Nephron progenitor cell (in vitro differentiated cells): Measurements from ENCODE around the gene BDH1.
A peak's percentile ranks its signal among the peaks of the same experiment; 100 is the strongest.

ENCODE experiments used
- DNase-seq: peaks from one replicate; pipeline ENCODE4 v3.0.0; 2021
- H3K27ac Mint-ChIP-seq: 2 replicates; pipeline ENCODE4 v1.8.0; 2021; ENCODE audit warnings: mild to moderate bottlenecking, moderate library complexity, mixed read lengths
- H3K27me3 Mint-ChIP-seq: 2 replicates; pipeline ENCODE4 v1.8.0; 2021; ENCODE audit warnings: mild to moderate bottlenecking, low read depth, mixed read lengths; ENCODE audit not compliant: poor library complexity
- H3K36me3 Mint-ChIP-seq: 2 replicates; pipeline ENCODE4 v1.8.0; 2021; ENCODE audit warnings: low read depth, mixed read lengths
- H3K4me1 Mint-ChIP-seq: 2 replicates; pipeline ENCODE4 v1.8.0; 2021; ENCODE audit warnings: mixed read lengths
- H3K4me3 Mint-ChIP-seq: 2 replicates; pipeline ENCODE4 v1.8.0; 2021; ENCODE audit warnings: mild to moderate bottlenecking, moderate library complexity, mixed read lengths
- H3K9me3 Mint-ChIP-seq: 2 replicates; pipeline ENCODE4 v1.8.0; 2021; ENCODE audit warnings: mild to moderate bottlenecking, moderate library complexity, mixed read lengths
- CTCF ChIP-seq: fragments of 200-600 bp; sonication (generic); IDR thresholded peaks from 2 replicates; pipeline ENCODE4 v1.5.0; 2021; ENCODE audit warnings: antibody characterized with exemption

The BDH1 gene

GRCh38 chr3:197598404-197598980 is 42.7 kb upstream of the BDH1 start:
- no peak for TF ChIP-seq CTCF
- peaks cover 18% of the 10 kb centered on the region for H3K36me3 Mint-ChIP-seq
- peaks cover 40% of the 10 kb centered on the region for H3K4me1 Mint-ChIP-seq

GRCh38 chr3:197597335-197597734 is 41.6 kb upstream of the BDH1 start:
- peaks cover 7% of the 10 kb centered on the region for H3K36me3 Mint-ChIP-seq

More at GRCh38 chr3:197598404-197598980, 42.7 kb upstream of the BDH1 start:
- DNase-seq: no peak
- no peak overlapping the region for H3K4me3 Mint-ChIP-seq
- no peak overlapping the region for H3K27ac Mint-ChIP-seq
- H3K9me3 Mint-ChIP-seq: peaks cover 12% of the 10 kb centered on the region
- H3K27me3 Mint-ChIP-seq: peaks cover 2% of the 10 kb centered on the region

GRCh38 chr3:197595470-197596185 is 39.9 kb upstream of the BDH1 start:
- no peak for DNase-seq
- Mint-ChIP-seq H3K4me3 (no peak overlapping the region), H3K27me3 (peaks cover 3% of the 10 kb centered on the region), H3K9me3 (no peaks in the 10 kb centered on the region), H3K36me3 (no peaks in the 10 kb centered on the region), H3K27ac (no peak overlapping the region), H3K4me1 (peaks cover 50% of the 10 kb centered on the region)
- no peak for TF ChIP-seq CTCF

More at GRCh38 chr3:197597335-197597734, 41.6 kb upstream of the BDH1 start:
- DNase-seq: no peak
- Mint-ChIP-seq H3K4me3 (no peak overlapping the region), H3K4me1 (peaks cover 42% of the 10 kb centered on the region), H3K27me3 (peaks cover 3% of the 10 kb centered on the region), H3K27ac (no peak overlapping the region), H3K9me3 (peaks cover 6% of the 10 kb centered on the region)
- TF ChIP-seq CTCF: no peak

- no peak for TF ChIP-seq CTCF
- Mint-ChIP-seq H3K27me3 (peaks cover 3% of the 10 kb centered on the region), H3K27ac (no peak overlapping the region), H3K4me3 (no peak overlapping the region), H3K4me1 (peaks cover 45% of the 10 kb centered on the region), H3K9me3 (no peaks in the 10 kb centered on the region), H3K36me3 (no peaks in the 10 kb centered on the region)
- no peak for DNase-seq
Measured at GRCh38 chr3:197593046-197593380, 37.2 kb upstream of the BDH1 start.

GRCh38 chr3:197592361-197593045 is 36.7 kb upstream of the BDH1 start:
- peaks cover 45% of the 10 kb centered on the region for H3K4me1 Mint-ChIP-seq
- no peak for DNase-seq
- peaks cover 3% of the 10 kb centered on the region for H3K27me3 Mint-ChIP-seq

More at GRCh38 chr3:197592361-197593045, 36.7 kb upstream of the BDH1 start:
- no peaks in the 10 kb centered on the region for H3K9me3 Mint-ChIP-seq
- no peak overlapping the region for H3K4me3 Mint-ChIP-seq
- no peak for TF ChIP-seq CTCF
- no peaks in the 10 kb centered on the region for H3K36me3 Mint-ChIP-seq
- H3K27ac Mint-ChIP-seq: peak overlapping the region; percentile 71
